K562 (cell line): Measurements from ENCODE around the gene CDC42EP3. TPM values are rescaled to one million over a fixed set of nuclear protein-coding genes. Genes with fewer than 3 reads are reported as not detected.

Experiments used
- ARID1B ChIP-seq: fragments of 450-650 bp; IDR thresholded peaks from 2 replicates; pipeline ENCODE4 v1.6.1; 2016; ENCODE audit warnings: antibody characterized with exemption, mild to moderate bottlenecking, inconsistent platforms
- ARID3A ChIP-seq: IDR thresholded peaks from 2 replicates; pipeline ENCODE4 v1.6.1; 2012; ENCODE audit warnings: low read depth, low read length, improper control_type of control experiment, borderline replicate concordance
- CBFA2T2 ChIP-seq: fragments of 450-650 bp; conservative IDR thresholded peaks from 2 replicates; pipeline ENCODE4 v1.6.1; 2017; ENCODE audit warnings: mild to moderate bottlenecking
- CBFB ChIP-seq: sonication (generic); formaldehyde crosslinking; IDR thresholded peaks from 2 replicates; pipeline ENCODE4 v1.4.0; 2020; ENCODE audit warnings: mild to moderate bottlenecking, missing genetic modification reagents
- CBX1 ChIP-seq: sonication (generic); IDR thresholded peaks from 2 replicates; pipeline ENCODE4 v1.6.1; 2016; ENCODE audit warnings: antibody characterized with exemption, low read depth, mild to moderate bottlenecking
- CCNT2 ChIP-seq: IDR thresholded peaks from 2 replicates; pipeline ENCODE4 v1.6.1; 2011; ENCODE audit warnings: borderline replicate concordance, low read depth, mild to moderate bottlenecking, moderate library complexity, mixed read lengths, low read length; ENCODE audit not compliant: insufficient read length; ENCODE audit errors: extremely low read depth
- E4F1 ChIP-seq: fragments of 250-450 bp; sonication (Bioruptor Pico); IDR thresholded peaks from 2 replicates; pipeline ENCODE4 v1.5.0; 2021; ENCODE audit warnings: mild to moderate bottlenecking, borderline replicate concordance
- MAFG ChIP-seq: fragments of 450-650 bp; conservative IDR thresholded peaks from 2 replicates; pipeline ENCODE4 v1.6.1; 2016; ENCODE audit warnings: missing genetic modification characterization, missing compliant biosample characterization
- MEF2D ChIP-seq: conservative IDR thresholded peaks from 2 replicates; pipeline ENCODE4 v1.6.1; 2016; ENCODE audit warnings: low read depth, missing genetic modification characterization, missing compliant biosample characterization
- ZNF133 ChIP-seq: fragments of 250-450 bp; sonication (Bioruptor Pico); IDR thresholded peaks from 2 replicates; pipeline ENCODE4 v1.4.0; 2020; ENCODE audit warnings: mild to moderate bottlenecking
- ZNF197 ChIP-seq: fragments of 200-800 bp; sonication (Bioruptor generic); IDR thresholded peaks from 2 replicates; pipeline ENCODE4 v1.6.1; 2016; ENCODE audit warnings: low read depth, missing genetic modification characterization, missing compliant biosample characterization
- ZNF668 ChIP-seq: fragments of 250-450 bp; sonication (Bioruptor Pico); IDR thresholded peaks from 2 replicates; pipeline ENCODE4 v1.8.0; 2022; ENCODE audit warnings: mild to moderate bottlenecking, inconsistent platforms
- polyA plus RNA-seq, 8 experiments: library from polyadenylated mRNA; depleted of rRNA in 4 of 8; stranded (reverse) in 5 of 8; unstranded in 3 of 8; fragments of >200 nt; fragmentation: Nextera tagmentation in 2 of 8; fragmentation: Illumina TruSeq in 1 of 8; extraction: Ambion mirVana in 2 of 8; extraction: Trizol in 1 of 8; gene quantifications; 2 replicates each; pipeline versions ENCODE4 v1.2.1 to v1.2.3, GENCODE V29; 2011 to 2014; ENCODE audit warnings: inconsistent platforms in 1 of 8, missing spikeins in 1 of 8
- total RNA-seq, 7 experiments: library from RNA; depleted of rRNA in 6 of 7; stranded (reverse); fragments of >200 nt in 6 of 7; fragmentation: Illumina TruSeq in 2 of 7; extraction: Trizol in 2 of 7; gene quantifications; 2 replicates each; pipeline versions ENCODE4 v1.2.1 to v1.2.3, GENCODE V29; 2011 to 2021; ENCODE audit warnings: low replicate concordance in 1 of 7
- TF ChIP-seq, protein P1 (sequence below): IDR thresholded peaks from 3 replicates; pipeline ENCODE4 v1.6.1; 2011; ENCODE audit warnings: borderline replicate concordance, mild to moderate bottlenecking, moderate library complexity; ENCODE audit not compliant: insufficient read length; ENCODE audit errors: extremely low read depth
- TF ChIP-seq, protein P2 (sequence below): sonication (generic); formaldehyde crosslinking; IDR thresholded peaks from 2 replicates; pipeline ENCODE4 v1.8.0; 2022; ENCODE audit warnings: missing genetic modification reagents, mild to moderate bottlenecking, moderate library complexity, borderline replicate concordance
- TF ChIP-seq, protein P3 (sequence below), 2 experiments: IDR thresholded peaks in 1 of 2; conservative IDR thresholded peaks in 1 of 2; 2 replicates each; pipeline ENCODE4 v1.6.1; 2016; ENCODE audit warnings: low read depth in 2 of 2, mild to moderate bottlenecking in 1 of 2, missing compliant biosample characterization in 1 of 2, missing genetic modification characterization in 1 of 2, moderate library complexity in 1 of 2

Gene CDC42EP3
- total and polyA plus RNA-seq, 9 of the 15 experiments (the other 6 are each of a cell fraction or from before 2014, with no cell fraction given), result 0.72 to 6.4 (median 2.0) TPM

- TF ChIP-seq, protein P1, sequence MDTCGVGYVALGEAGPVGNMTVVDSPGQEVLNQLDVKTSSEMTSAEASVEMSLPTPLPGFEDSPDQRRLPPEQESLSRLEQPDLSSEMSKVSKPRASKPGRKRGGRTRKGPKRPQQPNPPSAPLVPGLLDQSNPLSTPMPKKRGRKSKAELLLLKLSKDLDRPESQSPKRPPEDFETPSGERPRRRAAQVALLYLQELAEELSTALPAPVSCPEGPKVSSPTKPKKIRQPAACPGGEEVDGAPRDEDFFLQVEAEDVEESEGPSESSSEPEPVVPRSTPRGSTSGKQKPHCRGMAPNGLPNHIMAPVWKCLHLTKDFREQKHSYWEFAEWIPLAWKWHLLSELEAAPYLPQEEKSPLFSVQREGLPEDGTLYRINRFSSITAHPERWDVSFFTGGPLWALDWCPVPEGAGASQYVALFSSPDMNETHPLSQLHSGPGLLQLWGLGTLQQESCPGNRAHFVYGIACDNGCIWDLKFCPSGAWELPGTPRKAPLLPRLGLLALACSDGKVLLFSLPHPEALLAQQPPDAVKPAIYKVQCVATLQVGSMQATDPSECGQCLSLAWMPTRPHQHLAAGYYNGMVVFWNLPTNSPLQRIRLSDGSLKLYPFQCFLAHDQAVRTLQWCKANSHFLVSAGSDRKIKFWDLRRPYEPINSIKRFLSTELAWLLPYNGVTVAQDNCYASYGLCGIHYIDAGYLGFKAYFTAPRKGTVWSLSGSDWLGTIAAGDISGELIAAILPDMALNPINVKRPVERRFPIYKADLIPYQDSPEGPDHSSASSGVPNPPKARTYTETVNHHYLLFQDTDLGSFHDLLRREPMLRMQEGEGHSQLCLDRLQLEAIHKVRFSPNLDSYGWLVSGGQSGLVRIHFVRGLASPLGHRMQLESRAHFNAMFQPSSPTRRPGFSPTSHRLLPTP, result no peak
- TF ChIP-seq ARID3A, result 0 out of 2 replicates have a peak, but pooled peaks have one; percentile 28
- no peak for TF ChIP-seq ZNF133 (CRISPR knock-in tag)
- TF ChIP-seq ZNF197 (CRISPR knock-in tag), result peak; percentile 76; the same call in 1 of the 2 replicates
- TF ChIP-seq, protein P2, sequence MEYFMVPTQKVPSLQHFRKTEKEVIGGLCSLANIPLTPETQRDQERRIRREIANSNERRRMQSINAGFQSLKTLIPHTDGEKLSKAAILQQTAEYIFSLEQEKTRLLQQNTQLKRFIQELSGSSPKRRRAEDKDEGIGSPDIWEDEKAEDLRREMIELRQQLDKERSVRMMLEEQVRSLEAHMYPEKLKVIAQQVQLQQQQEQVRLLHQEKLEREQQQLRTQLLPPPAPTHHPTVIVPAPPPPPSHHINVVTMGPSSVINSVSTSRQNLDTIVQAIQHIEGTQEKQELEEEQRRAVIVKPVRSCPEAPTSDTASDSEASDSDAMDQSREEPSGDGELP, result no peak
- TF ChIP-seq CBFA2T2, result peak; percentile 59
- TF ChIP-seq CBX1, result no peak
- peak; percentile 26 for TF ChIP-seq MAFG
- TF ChIP-seq, protein P3, sequence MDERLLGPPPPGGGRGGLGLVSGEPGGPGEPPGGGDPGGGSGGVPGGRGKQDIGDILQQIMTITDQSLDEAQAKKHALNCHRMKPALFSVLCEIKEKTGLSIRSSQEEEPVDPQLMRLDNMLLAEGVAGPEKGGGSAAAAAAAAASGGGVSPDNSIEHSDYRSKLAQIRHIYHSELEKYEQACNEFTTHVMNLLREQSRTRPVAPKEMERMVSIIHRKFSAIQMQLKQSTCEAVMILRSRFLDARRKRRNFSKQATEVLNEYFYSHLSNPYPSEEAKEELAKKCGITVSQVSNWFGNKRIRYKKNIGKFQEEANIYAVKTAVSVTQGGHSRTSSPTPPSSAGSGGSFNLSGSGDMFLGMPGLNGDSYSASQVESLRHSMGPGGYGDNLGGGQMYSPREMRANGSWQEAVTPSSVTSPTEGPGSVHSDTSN (CRISPR knock-in tag; IDR thresholded peaks at IDR 0.05; ENCODE audit: low read depth), result no peak
- TF ChIP-seq, protein P3 (tag; conservative IDR thresholded peaks at IDR 0.05; ENCODE audit: low read depth), result peak; percentile 39; the same call in 1 of the 2 replicates
- peak; percentile 92 for TF ChIP-seq ARID1B
- TF ChIP-seq CCNT2, result peak; percentile 19
- no peak for TF ChIP-seq ZNF668 (CRISPR knock-in tag)
- no peak for TF ChIP-seq E4F1
- no peak for TF ChIP-seq CBFB (CRISPR knock-in tag)
- no peak for TF ChIP-seq MEF2D (tag)
Measured at GRCh38 chr2:37718515-37719161, 47.2 kb upstream of the CDC42EP3 start (continued).
